GM12892 (cell line): ENCODE data around the gene PLXNB1.

ENCODE experiments used
- POLR2A ChIP-seq: IDR thresholded peaks from 2 replicates; pipeline ENCODE4 v1.6.1; 2011; ENCODE audit warnings: low read depth, low read length, control low read depth
- POLR2AphosphoS5 ChIP-seq: IDR thresholded peaks from 2 replicates; pipeline ENCODE4 v1.6.1; 2011; ENCODE audit warnings: low read depth, low read length, control low read depth
- TAF1 ChIP-seq: IDR thresholded peaks from 2 replicates; pipeline ENCODE4 v1.6.1; 2011; ENCODE audit warnings: low read depth, mild to moderate bottlenecking, control low read depth, low read length, borderline replicate concordance

GRCh38 chr3:48404440-48405342, 25.2 kb downstream of the PLXNB1 start:
- no peak for TF ChIP-seq POLR2AphosphoS5
- no peak for TF ChIP-seq POLR2A
- no peak for TF ChIP-seq TAF1
